ENCODE measurements around the gene TMEM132C.

TMEM132C gene

DNA sequence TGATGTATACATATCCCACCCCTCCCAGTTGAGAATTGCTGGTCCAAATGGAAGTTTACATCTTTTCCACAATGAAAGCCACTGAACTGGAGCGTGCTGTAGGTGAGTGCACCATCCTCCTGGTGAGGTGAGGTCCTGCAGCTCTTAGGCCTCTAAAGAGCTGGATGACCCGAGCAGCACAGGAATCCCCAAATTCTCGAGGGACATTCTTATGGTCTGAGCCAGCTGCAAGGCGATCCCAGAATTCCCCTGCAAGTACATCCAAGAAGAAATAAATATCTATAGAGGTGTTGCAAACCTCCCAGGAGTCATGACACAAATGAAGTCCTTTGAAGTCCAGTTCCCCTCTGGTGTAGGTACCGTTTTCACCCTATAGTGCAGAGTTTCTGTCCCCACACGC, 24.0 kb downstream of the TMEM132C start:
- DNase-seq, result no peak

DNA sequence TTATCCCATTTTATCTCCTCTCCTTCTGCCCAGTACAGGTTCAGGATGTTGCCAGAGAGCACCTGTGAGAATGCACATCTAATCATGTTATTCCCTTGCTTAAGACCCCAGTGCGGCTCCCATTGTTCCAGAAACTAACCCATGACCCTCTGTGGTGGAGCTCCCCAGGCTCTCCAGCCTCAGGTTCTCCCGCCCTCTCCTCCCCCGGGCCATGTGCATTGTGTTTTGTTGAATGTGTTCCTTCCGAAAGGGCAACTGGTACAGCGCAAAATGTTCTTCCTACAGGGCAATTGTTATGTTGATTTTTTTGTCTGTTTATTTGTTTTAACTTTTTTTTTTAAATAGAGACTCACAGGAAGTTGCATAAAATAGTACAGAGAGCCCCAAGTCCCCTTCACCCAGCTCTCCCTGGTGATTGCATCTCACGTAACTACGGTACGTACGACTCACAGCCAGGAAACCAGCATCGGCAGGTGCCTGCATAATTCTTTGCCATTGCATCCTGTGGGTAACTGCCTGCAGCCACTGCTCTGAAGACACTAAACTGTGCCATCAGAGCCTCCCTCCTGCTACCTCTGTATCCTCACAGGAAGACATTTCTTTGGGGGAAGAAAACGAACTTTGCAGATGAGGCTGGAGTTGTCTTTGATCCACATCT, 31.2 kb downstream of the TMEM132C start:
- no peak for DNase-seq

DNA sequence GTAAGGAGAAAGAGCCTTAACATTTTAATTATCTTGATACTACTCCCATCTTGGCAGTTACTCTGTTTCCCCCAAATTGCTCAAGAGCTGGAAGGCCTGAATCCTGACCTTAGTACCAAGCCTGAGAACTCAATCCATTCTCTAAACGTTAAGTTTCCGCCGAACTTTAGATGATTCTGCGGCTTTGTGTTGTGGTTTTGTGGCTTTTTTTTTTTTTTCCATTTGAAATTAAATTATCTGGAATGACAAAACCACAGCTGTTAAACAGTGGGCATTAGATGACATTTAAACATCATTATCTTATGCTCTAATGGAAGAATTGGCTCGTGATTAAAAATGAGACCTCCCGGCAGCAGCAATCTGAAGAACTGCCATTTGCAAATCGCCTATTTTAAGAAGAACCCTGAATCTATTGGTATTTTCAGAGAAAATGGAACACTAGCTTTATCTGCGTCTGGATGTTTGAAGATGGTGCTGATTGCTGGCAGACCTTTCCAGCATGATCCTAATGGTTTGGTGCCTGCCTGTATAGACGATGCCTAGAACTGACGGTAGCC, 38.4 kb downstream of the TMEM132C start:
- DNase-seq, result no peak

DNA sequence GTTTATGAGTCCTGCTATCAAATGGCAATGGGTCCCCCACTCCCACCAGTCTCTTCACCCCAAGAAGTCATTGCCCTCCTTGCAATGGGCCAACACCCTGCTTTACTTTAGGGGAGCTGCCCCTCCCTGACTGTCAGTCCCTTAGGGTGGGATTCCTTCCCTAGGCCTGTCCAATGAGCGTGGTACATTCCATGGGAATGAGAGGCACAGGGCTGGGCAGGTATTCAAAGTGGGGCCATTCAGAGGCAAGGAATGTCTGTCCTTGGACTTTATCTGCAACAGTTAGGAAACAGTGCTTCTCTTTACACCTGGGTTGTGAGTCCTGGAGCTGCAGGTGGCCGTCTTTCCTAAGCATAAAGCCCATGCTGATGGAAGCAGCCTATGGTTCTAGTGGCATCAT, 40.8 kb downstream of the TMEM132C start:
- DNase-seq, result no peak

DNA sequence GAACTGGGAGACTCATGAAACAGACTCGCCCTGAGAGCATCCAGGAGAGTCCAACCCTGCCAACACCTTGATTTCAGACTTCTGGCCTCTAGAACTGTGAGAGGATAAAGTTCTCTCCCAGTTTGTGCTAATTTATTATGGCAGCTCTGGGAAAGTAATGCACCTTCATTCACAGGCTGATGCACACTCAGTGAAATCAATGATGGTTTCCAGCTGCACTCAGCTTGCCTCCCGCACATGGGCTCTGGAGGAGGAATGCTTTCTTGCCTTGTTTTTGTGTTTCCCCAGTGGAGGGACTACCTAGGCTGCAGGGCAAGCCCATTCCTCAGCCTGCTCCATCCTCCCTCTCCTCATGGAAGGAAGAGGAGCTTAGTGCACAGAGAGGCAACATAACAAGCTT, 45.7 kb downstream of the TMEM132C start:
- DNase-seq, result no peak

DNA sequence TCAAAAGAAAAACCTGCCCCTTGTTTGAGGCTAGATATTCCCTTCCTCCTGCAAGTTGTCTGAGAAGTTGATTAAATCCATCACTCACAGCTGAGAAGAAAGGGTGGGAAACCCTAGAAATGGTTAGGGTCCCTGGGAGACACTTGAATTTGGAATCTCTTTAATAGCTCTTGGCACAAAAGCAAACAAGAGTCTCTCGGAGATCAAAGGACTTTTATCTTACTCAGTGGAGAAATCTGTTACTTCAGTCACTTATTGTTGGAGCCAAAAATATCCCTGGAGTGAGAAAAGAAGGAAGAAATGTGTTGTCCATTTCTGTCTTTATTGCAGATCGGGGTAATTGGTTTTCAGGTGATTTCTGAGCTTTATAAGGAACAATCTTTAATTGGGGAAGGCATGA, 47.0 kb downstream of the TMEM132C start:
- DNase-seq, result no peak

DNA sequence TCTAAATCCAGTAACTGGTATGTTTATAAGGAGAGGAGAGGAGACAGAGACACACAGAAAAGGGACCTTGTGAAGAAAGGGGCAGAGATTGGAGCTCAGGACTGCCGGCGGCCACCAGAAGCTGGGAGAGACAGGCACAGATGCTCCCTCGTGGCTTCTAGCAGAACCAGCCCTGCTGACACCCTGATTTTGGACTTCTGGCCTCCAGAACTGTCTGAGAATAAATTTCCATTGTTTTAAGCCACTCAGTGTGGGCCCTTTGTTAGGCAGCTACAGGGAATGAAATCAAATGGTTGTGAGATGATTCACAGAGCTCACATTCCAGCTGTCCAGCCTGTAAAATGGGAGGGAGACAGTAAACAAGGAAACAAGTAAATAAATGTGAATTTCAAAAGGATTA, 47.6 kb downstream of the TMEM132C start:
- no peak for DNase-seq

DNA sequence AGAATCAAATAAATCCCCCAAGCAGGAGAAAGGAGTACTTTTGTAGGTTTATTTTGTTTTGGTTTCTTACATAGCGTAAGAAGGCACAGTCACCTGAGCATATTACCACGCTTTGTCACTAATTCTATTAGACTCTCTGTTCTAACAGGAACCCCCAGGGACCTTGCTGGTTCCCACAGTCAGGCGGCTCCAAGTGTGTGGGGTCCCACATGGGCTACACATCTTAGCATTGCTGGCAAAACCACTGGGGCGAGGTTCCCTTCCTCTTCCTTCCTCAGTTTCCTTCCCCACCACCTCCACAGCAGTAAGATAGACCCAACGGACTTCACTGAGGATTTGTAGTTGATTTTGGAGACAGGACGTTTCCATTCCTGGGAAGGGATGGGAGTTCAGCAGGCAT, 49.1 kb downstream of the TMEM132C start:
- DNase-seq, result no peak

DNA sequence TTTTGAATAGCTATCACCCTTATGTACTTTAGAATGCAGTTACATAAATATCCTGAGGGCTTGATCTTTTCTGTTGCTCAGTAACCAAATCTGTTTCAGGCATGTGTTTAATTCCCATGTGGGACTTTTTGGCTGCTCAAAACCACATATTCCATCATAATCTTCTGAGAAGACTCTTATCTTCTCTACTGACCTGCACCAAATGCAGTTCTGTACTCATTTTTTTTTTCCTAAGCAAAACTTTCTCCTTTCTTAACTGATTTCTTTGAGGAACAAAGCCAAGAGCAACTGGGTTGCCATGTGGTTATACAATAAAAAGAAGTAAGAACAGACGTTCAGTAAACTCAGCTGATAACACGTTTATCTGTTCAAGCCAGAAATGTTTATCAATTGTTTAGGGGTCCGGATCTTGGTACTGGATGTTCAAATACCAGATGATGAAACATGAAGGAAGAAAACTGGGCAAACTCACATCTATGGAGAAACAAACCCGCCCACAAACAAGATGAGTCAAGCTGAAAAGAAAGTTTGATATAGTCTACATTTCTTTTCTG, 50.1 kb downstream of the TMEM132C start:
- DNase-seq, result no peak

DNA sequence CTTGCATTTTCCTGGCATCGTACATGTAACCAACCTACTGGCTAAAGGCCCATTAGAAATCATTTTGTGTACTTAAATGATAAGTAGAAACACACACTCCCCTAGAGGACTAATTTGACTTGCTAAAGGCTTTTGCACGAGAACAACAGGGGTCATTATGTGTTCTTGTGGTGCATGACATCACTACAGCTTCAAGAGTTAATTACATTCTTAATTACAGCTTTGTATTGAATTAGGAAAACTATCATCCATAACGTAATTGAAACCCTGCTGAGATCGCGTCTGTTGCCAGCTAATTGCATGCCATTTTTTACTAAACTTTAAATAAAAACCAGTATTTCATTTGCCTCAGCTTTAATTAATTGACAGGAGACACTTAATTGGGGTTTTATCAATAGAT, 51.4 kb downstream of the TMEM132C start:
- DNase-seq, result no peak

DNA sequence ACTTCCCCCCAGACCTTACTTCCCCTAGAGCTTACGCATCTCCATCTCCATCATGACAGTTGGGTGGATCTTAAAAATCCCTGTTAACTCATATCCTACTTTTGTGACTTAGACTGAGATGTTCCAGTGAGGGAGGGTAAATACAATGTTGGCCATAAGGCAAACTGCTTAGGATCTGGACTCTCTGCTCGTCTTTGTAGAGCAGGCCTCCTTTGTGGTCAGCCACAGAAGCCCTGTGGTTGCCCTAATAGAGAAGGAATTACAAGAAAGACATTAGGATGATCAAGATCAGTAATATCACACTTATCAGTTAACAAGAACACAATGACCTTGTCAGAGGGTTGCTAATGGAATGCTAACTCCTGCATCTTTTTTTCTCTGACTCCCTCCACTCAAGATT, 52.0 kb downstream of the TMEM132C start:
- no peak for DNase-seq

DNA sequence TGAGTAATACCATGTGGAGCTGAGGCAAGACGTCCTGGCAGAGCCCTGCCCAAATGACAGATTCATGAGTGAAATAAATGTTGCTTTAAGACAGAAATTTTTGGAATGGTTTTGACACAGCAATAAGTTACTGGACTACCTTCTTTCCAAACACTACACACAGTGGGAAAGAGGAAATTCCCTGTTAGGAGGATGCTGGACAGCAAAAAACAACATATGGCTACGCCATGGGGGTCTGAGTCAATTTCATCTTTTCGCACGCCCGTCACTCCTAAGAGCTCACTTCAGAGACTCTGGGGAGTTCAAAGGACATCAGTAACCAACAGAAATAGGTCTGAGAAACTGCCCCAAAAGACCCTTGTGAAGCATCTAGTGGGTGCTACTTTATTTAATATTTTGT, 55.4 kb downstream of the TMEM132C start:
- no peak for DNase-seq

DNA sequence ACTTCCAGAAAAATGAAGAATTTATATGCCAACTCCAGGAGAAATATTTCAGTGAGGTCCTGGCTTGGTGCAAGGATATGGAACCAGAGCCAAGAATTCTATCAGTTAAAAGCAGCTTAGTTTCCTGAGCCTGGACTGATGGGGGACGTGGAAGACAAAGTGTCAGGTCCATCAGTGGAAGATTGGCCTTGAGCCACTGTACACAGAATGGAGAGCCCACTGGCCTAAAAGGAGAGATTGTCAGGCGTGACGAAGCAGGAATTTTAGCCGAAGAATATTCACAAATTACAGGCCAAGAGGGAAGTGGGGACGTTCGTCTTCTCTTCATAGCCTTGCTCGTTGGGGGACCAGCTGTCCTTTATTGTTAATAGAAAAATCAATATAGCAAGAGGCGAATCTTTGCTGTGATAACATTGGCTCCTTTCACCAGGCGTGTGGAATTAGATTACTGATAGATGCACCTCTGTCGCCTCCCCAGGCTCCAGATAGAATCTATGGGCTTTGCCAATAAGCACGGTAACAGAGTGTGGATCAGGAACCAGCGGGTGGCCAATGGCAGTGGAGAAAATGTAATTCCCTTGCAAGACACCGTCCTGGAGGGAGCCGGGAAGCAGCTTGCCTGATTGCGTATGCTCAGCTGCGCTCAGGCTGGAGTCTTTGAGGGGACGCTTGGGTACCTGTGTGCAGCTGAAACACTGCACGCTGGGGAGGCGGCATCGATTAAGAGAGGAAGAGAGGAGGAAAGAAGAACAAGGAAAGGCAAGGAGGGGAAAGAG, 56.4 kb downstream of the TMEM132C start:
- no peak for DNase-seq

DNA sequence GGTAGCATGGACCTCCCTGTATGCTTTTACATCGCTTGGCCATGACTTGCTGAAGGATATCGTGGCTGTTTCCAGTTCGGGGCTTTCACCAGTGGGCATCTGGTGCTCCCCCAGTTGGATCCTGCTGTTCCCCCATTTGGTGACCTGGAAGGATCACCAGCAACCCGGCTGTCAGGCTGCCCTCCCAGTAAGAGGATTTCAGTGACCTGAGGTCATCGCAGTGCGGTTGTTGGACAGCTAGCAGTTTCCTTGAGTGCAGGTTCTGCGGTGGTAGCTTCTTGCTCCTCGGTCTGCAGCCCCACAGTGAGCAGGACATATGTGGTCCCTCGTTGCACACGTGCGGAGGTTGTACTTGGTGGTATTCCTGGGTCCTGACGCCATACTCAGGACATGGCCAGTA, 58.7 kb downstream of the TMEM132C start:
- no peak for DNase-seq

DNA sequence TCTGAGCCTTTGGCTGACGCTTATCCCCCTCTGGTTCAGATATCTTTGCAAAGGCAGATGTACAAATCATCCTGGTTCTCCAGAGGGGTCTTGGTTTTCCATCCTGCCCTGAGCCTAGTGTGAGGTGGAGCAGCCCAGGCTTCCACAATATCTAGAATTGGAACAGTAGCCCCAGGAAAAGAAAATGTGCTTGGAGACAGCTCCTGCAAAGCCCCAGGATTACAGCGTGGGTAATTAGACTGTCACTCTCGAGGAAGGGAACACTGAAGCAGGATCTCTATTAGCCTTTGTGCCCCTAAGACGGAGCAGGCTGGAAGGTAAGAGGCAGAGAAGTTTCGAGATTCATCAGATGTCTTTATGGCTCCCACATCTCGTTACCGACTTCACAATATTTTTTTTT, 59.4 kb downstream of the TMEM132C start:
- no peak for DNase-seq

DNA sequence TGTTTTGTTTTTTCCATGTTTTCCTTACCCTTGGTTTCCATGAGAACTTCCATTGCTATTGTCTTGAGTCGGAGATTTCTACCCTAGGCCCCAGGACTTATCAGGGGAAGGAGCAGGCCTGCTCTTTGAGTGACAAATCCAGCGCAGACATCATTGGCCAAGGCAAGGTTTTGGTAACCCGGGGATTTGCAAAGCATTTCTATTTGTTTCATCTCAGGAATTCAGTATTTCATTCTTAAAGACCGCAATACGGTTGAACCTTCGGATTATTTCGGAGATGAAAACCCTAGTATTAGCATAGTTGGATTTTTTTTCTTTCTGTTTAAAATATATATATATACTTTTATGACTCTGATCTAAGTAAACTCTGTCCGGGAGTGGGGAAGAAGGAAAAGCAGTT, 62.0 kb downstream of the TMEM132C start:
- no peak for DNase-seq

DNA sequence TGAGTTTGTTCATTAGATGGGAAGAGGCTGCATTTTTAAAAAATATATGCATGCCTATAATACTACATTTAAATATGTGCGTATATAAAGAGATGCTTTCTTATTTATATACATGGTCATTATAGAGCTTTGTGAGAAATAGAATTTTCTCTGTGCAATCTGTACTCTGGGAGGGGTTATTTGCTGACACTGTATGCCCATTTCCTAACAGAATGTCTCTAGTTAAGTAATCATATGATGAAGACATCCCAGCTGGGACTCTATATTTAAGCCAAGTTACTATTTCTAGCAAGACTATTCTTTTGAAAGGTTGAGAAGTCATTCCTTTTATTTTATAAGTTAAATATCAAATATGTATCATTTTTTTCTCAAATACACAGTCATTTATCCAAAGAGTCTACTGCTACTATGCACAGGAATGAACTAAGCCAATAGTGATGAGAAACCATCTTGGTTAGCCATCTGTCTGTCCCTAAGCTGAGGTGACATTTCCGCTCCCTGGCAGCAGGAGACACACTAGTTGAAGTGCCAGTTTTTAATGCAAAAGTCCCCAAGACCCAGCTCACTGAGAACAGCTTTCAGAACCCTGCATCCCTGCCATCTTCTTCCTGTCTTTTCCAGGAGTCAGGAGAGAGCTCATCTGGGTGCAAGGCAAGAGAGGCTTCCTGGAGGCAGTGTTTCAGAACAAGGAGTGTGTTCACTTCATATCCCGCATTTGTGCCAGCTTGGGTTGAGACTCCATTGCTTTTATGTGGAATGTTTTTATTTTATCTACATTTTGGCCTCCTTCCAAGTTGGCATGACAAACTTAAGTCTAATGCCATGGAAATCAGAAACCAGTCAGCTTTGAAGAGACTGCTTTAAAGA, 69.5 kb downstream of the TMEM132C start:
- no peak for DNase-seq

DNA sequence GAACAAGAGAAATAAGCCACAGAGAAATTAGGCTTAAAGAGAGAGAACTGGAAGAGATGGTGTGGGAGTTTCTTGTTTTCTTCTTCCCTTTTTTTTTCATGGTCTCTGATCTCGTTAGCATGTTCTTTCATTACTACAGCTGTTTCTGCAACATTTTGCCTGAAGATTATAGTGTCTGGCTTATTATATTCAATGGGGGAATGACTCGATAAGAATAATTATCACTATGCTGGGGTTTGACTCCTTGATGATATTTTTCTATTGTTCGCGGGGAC, 70.0 kb downstream of the TMEM132C start:
- no peak for DNase-seq

DNA sequence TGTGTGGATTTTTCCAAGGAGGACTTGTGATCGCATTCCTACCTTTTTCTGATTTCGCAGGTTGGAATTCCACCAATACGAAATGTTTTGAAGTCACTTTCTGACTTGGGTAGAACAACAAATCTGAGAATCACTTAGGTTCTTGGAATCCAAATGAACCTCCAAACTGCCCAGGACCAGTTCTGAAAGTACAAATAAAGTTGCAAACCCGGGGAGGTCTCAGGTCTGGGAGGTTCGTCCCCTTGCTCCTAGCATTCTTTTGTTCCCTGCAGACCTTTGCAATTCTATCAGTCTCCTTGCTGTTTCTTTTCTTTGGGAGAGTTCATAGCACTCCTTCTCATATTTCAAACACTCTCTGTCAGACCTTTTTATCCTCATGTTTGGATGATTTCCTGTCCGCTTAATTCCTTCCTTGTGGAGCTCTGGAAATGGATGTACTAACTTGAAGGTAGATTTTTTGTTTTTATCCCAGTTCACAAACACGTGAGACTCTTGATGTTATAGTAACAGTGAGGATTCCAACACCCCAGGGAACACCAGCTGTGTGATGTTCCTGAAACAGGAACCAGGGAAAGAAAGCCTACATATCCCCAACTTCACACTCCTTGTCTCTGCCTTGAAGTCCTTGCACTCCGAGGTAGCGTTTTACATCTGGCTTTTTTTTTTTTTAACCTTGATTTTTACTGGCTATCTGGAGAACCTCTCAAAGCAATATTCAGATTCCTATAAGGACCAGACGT, 70.6 kb downstream of the TMEM132C start:
- DNase-seq, result no peak

DNA sequence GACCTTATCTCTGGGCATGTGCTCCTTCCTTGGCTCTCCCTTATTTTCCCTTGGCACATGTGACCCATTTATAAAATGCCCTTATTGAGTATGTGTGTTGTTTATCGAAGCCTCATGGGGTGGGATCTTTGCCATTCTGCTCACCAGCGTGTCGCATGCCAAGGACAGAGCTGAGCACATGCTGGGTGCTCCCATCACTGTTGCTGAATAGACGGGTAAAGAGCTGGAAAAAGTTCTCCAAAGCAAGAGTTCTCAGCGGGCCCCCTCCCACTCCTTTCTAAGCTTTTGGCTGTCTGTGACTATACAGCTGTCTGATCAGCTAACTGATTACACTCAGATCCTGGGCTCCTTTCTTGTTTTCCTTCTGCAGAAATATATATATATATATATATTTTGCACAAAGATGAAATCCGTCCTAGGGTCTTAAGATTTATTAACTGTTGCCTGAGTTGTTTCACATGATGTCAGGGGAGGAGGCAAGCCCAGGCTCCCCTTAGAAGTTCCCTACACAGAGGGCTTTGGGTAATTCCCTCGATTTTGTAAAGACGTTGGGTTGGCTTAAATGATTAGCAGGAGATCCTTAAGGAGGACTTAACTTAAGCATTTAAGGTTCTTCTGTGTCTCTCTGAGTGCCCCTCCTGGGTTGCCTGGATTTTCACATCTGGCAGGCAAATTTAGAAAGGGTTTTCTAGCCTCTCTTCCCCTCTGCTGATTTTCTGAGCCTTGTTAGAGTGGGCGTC, 71.6 kb downstream of the TMEM132C start:
- no peak for DNase-seq

DNA sequence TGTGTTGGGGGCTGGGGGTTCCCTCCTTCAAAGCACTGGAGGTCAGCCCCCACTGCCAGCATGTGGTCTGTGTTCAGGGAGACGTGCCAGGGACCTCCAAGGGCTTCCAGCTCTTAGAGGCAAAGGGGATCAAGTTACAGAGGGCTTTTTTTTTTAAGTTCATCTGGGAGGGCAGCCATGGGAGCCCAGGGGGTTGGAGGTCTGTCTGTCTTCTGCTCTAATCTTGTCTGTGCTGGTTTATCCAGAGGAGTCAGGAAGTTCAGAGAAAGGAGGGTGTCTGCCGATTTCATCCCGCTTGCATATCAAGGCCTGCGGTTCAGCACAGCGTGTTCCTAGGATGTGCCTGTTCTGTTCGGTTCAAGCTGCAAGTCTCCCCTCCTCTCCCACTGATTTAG, 72.2 kb downstream of the TMEM132C start:
- DNase-seq, result no peak

DNA sequence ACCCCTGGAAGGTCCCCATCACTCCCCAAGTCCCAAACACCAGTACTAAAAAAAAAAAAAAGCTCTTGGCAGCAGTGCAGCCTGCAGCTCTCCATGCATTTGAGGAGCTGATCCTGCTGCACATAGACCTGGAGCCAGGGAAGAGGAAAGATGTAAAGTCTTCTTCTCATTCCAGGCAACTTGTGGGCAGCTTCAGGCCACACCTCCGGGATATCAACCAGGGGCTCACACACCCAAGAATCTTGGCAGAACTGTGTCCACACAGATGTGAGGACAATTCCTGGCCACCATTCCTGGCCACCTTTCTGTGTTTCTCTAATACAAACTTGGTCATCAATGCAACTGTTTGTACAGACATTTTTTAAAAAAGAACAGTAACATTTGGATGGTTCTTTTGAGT, 72.7 kb downstream of the TMEM132C start:
- DNase-seq, result no peak

Data from NCI-H2171 treated with DMSO at 0.1 percent for 48 hours (cell line).